Right renal cortex interstitium (tissue), 3 donors: ENCODE results near the gene KRTAP10-2. TPM values are rescaled to one million over a fixed set of nuclear protein-coding genes. Genes with fewer than 3 reads are reported as not detected.
"Not testable (repeated sequence)": the region's sequence is repeated elsewhere in the genome, so short reads cannot be mapped to it uniquely, and the experiment has no call there.

Experiments
- DNase-seq, 3 donors: peaks; one replicate each; pipeline ENCODE4 v3.0.0-alpha.2; 2013; ENCODE audit warnings: low read depth in 3 of 3, low spot score in 2 of 3
- polyA plus RNA-seq, 3 donors: library from polyadenylated mRNA; unstranded; fragments of 120-200 nt; gene quantifications; one replicate each; pipeline ENCODE4 v1.2.1, GENCODE V29; 2013; ENCODE audit not compliant: insufficient read length in 3 of 3

KRTAP10-2 gene
- polyA plus RNA-seq, 3 donors = not detected

DNA sequence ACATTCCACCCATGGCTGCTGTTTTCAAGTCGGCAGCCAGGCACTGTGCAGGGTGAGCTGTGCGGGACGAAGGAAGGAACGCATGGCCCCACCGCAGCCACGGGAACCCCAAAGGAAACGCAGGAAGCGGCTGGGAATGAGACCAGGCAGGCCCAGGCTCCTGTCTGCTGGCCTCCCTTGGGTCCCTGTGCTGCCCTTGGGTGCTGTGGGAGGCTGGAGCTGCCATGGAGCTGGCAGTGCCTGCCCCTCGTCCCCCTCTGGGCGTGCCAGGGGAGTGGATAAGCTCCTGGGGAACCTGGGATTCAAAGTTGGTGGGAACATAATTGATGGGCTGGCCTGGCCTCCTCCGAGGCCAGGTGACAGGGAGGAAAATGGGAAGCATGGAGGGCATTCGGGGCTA is 17.0 kb upstream of the KRTAP10-2 start:
- DNase-seq = no peak

GRCh38 chr21:44567481-44568171 is 16.3 kb upstream of the KRTAP10-2 start:
- no peak for DNase-seq

- no peak for DNase-seq
Measured at GRCh38 chr21:44566403-44566802, 15.1 kb upstream of the KRTAP10-2 start.

- no peak for DNase-seq
Measured at GRCh38 chr21:44564886-44565598, 13.7 kb upstream of the KRTAP10-2 start.

DNA sequence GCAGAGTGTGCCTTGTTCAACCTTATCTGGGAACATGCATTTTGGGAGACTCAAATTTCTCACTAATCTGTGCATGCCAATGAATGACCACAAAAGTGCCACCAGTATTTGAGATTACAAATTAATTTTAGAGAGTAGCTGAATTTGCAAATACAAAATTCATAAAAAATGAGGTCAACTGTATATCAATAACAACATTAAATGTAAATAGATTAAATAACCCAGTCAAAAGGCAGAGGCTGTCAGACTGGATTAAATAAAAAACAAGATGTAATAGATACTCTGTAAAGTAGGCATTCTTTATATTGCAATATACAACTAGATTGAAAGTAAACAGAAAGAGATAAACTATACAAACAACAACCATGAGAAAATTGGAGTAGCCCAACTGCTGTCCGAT is 12.8 kb upstream of the KRTAP10-2 start:
- no peak for DNase-seq

GRCh38 chr21:44558695-44559094 is 7.4 kb upstream of the KRTAP10-2 start, which contains the start of gene KRTAP10-3:
KRTAP10-3 (minus strand) TSS chr21:44558795; CDS start chr21:44558715, 80 bp downstream.
- no peak for DNase-seq

GRCh38 chr21:44558329-44558675 is 7.0 kb upstream of the KRTAP10-2 start:
- not testable (repeated sequence) for DNase-seq

GRCh38 chr21:44557491-44558328 is 6.4 kb upstream of the KRTAP10-2 start:
- no peak for DNase-seq

DNA sequence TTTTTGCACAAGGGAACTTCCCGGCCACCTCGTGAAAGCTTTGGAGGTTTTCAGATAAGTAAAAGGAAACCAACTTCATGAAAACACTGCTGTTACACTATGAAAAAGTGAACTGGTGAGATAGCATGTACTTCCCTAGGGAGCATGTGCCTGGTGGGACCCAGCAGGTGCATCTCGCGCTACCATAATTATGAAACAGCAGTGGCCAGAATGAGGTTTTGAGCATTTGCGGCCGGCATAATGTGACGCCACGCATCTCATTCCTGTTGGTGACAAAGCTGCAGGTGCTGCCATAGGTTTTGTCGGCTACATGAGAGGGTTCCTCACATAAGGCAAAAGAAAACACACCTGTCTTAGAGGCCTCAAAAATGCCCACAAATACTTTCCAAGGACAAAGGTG is 5.6 kb upstream of the KRTAP10-2 start:
- no peak for DNase-seq

DNA sequence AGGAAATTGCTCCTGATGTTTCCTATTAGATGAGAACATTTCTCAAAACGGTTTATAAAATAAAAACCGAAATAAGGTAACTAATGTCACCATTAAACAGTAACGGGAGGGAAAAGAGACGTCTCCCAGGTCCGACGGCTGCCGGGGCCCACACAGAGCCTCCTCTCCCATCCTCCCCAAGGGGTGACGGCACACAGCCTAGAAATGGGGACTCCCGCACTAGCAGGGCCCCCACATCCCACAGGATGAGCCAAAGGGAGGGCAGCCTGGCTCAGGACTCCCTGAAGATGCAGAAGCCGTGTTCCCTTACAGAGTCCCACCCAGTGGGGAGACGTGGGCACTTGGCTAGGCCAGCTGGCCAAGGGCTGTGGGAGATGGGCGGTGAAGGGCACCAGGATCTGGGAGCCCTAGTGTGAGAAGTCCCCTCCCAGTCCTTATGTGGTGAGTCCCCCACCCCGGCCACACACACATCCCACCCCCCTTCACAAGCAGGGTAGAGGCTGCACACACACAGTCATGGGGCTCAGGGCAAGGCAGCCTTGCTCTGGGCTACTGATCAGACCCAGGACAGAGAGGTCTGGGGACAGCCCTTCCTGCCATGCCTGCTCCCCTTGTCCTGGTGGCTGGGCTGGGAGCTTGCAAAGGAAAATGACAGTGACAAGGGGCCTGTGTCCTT is 4.0 kb upstream of the KRTAP10-2 start:
- no peak for DNase-seq

DNA sequence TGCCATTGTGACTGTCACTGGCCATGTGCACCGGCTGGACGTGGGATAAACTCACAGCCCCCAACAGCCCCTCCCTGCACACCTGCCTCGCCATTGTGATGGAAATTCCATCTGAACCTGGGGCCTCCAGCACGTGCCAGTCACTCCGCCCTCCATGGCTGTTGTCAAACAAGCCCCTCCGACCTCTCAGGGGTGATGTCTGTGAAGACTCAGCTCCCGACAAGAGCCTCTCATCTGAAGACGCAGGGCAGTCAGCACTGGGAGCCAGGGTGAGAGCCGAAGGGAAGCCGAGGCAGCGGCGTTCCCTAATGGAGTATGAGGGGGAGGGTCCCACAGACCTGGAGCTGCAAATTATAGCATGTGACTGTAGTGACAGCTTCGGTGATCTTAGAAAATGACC is 1.4 kb upstream of the KRTAP10-2 start:
- no peak for DNase-seq

DNA sequence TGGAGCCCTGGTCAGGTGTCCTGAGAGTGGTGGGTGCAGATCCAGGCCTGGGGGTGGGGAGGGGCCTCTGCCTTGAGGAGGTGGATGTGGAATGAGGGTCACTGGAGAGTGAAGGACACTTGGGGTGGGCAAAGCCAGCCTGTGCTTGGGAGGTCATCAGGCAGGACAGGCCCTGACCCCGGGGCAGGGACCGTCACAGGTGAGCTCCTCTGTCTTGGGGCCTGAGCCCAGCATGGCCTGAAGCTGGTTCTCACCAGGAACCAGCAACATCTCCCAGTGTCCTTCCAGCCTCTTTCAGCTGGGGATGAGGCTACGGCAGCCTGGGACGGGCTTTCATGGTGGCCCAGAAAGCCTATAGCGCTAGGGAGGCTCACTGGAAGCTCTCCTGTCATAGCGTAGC is 831 bp upstream of the KRTAP10-2 start:
- DNase-seq = no peak

GRCh38 chr21:44550807-44551206 is 498 bp downstream of the KRTAP10-2 start:
- DNase-seq = no peak

DNA sequence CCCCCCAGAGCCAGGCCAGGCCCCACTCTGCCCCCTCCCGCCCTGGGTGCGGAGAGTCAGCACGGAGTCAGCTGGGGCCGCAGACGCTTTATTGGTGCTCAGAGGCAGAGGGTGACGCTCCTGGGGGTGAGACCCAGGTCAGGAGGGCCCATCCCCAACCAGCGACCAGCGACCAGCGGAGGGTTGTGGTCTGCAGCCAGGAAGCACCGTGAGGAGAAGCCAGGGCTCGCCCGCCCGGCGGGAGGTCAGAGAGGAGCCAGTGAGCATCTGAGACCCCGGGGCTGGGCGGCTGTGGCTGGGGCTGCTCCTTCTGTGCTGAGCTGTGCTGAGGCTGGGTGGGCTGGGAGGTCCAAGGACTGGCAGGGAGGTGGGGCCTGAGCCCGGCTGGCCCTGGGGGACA is 1.0 kb downstream of the KRTAP10-2 start:
- DNase-seq = not testable (repeated sequence)

DNA sequence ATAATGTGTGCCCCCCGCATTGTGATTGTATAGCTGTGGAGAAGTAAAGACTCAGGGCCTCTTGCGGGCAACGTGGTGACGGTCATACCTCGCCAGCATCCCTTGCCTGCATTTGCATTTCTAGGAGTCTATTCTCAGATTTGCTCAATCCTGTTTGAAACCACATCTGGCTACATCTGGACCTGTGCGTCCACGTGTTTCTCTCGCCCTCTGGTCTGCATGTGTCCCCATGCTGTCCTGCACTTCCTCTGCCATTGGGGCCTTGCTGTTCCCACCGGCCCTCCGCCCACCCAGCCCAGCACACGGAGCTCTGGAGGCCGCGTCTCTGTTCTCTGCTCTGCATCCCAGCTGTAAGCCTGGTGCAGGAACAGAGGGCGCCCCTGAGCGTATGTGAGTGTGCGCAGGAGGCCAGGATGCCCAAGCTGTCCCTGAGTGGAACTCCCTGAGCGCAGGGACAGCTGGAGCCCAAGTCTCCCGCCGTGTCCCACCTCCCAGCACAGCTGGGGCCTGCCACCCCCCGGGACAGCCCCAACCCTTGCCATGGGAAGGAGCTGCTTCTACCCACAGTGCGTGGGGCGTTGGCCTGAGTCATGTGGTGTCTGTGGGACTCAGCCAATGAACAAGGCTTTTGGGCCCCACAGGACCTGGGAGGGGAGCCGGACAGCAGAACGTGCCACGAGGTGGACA is 1.6 kb downstream of the KRTAP10-2 start:
- DNase-seq = no peak

DNA sequence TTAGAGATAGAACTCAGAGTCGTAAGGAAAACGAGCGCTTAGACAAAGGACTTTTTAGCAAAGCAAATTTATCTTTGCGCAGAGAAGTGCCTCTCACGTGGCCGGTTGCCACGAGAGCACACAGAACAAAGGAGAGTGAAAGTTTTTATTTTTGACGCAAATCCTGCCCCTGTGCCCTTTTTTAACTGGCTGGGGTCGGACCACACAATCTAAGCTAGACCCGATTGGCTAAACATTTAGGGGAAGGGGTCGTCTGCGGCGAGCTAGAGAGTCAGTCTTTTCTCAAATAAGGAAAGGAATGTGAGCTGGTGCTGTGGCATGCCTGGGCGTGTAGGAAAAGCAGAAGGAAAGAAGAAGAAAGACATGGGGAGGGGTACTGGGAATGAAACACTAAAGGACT is 2.4 kb downstream of the KRTAP10-2 start:
- no peak for DNase-seq

DNA sequence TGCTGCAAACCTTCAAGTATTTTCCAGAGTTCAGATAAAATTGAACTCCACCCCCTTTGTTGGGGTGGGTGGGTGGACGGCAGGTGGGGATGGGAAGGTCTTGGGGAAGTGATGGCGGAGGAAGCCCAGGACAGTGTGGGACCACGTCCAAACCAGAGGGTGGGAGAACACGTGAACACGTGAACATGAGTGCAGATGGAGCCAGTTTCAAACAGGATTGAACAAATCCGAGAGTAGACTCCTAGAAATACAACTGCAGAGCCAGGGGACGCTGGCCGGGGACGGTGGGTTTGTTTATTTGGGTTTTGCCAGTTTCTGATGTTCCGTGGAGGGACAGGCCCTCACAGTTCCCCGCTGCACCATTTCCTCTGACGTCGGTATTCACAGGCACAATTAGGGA is 2.9 kb downstream of the KRTAP10-2 start:
- no peak for DNase-seq

- no peak for DNase-seq
Measured at GRCh38 chr21:44547656-44548331, 3.5 kb downstream of the KRTAP10-2 start.

GRCh38 chr21:44544566-44544965 is 6.7 kb downstream of the KRTAP10-2 start:
- no peak for DNase-seq

DNA sequence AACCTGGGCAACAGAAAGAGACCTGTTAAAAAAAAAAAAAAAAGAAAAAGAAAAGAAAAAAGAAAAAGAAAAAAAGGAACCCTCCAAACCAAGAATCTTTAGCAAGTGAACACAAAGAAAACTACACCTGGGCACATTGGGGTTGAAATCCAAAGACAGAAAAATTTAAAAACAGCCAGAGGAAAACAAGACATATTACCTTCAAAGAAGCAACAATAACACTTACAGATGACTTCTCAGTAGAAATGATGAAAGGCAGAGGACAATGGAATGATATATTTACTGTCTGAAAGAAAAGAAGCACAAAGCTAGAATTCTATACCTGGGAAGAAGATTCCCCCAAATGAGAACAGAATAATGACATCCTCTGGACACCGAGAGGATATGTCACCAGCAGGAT is 8.6 kb downstream of the KRTAP10-2 start:
- DNase-seq = no peak
